HG02571 (cell line): ENCODE data around the gene PAK6.

ENCODE experiments used
- ATAC-seq: cut with Tn5 transposase; IDR thresholded peaks from one replicate; pipeline ENCODE4 v1.9.1; 2021; ENCODE audit warnings: mild to moderate bottlenecking, moderate library complexity; ENCODE audit not compliant: unreplicated experiment

Gene PAK6

GRCh38 chr15:40290918-40291574, 52.2 kb downstream of the PAK6 start:
- no peak for ATAC-seq

- ATAC-seq = no peak
Measured at GRCh38 chr15:40292246-40292645, 53.4 kb downstream of the PAK6 start.

GRCh38 chr15:40293006-40293405, 54.1 kb downstream of the PAK6 start:
- ATAC-seq = no peak

- ATAC-seq = no peak
Measured at GRCh38 chr15:40293905-40294895, 55.3 kb downstream of the PAK6 start.

- no peak for ATAC-seq
Measured at GRCh38 chr15:40295297-40295696, 56.4 kb downstream of the PAK6 start.

- no peak for ATAC-seq
Measured at GRCh38 chr15:40295877-40296560, 57.2 kb downstream of the PAK6 start.

GRCh38 chr15:40296561-40297230, 57.8 kb downstream of the PAK6 start:
- no peak for ATAC-seq

GRCh38 chr15:40297356-40297755, 58.5 kb downstream of the PAK6 start:
- no peak for ATAC-seq

GRCh38 chr15:40298216-40298935, 59.5 kb downstream of the PAK6 start:
- ATAC-seq = no peak

GRCh38 chr15:40300367-40300766, 61.5 kb downstream of the PAK6 start:
- no peak for ATAC-seq

GRCh38 chr15:40300771-40301170, 61.9 kb downstream of the PAK6 start:
- ATAC-seq = no peak

GRCh38 chr15:40301467-40302179, 62.8 kb downstream of the PAK6 start:
- no peak for ATAC-seq

- no peak for ATAC-seq
Measured at GRCh38 chr15:40302288-40302886, 63.5 kb downstream of the PAK6 start.

- ATAC-seq = no peak
Measured at GRCh38 chr15:40302981-40303380, 64.1 kb downstream of the PAK6 start.

GRCh38 chr15:40303576-40303975, 64.7 kb downstream of the PAK6 start:
- no peak for ATAC-seq

GRCh38 chr15:40305281-40305680, 66.4 kb downstream of the PAK6 start:
- ATAC-seq = no peak

- no peak for ATAC-seq
Measured at GRCh38 chr15:40306371-40306770, 67.5 kb downstream of the PAK6 start.

GRCh38 chr15:40306908-40307307, 68.0 kb downstream of the PAK6 start:
- ATAC-seq = no peak
